Stimulated activated CD4-positive, alpha-beta T cell treated with anti-CD3 and anti-CD28 coated beads, Interleukin-2, amount 100 ng/mL, for 24 hours (primary cell): ENCODE measurements around the gene SCG2.

Experiments
- DNase-seq, 2 donors: peaks; one replicate each; pipeline ENCODE4 v3.0.0-alpha.2; 2020

The SCG2 gene, protein sequence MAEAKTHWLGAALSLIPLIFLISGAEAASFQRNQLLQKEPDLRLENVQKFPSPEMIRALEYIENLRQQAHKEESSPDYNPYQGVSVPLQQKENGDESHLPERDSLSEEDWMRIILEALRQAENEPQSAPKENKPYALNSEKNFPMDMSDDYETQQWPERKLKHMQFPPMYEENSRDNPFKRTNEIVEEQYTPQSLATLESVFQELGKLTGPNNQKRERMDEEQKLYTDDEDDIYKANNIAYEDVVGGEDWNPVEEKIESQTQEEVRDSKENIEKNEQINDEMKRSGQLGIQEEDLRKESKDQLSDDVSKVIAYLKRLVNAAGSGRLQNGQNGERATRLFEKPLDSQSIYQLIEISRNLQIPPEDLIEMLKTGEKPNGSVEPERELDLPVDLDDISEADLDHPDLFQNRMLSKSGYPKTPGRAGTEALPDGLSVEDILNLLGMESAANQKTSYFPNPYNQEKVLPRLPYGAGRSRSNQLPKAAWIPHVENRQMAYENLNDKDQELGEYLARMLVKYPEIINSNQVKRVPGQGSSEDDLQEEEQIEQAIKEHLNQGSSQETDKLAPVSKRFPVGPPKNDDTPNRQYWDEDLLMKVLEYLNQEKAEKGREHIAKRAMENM

DNA sequence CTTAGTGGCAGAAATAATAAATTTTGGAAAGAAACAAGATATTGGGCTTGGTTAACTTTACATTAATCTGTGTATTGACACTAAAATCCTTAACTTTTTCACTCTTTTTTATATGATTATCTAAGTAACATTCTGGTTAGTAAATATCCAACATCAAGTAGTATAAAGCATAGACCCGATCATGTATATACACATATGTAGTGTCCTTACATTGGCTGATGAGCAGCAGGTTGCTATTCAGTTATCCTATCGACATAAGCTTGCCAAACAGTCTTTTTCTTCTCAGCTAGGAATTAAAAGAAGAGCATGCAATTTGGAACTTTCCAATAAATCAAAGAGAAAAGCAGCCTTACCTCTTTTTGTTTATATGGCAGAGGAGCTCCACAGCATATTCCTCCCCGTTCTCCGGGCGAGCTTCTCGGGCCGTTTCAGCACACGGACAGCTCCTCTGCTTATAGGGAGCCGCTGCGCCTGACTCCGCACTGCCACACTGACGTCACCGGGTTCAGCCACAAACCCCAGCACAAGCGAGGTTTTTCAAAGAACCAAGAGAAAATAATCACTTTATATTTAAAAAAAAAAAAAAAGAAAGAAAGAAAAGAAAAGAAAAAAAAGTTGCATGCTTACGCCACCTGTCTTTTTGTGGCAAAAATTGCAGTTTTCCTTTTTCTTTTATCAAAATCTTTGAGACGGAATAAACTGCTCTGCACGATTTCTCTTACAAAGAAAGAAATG, at the start of gene SCG2:
Gene SCG2 (minus strand): TSS at position 430 of the 735 bp plus-strand sequence. CDS start 3,079 bp downstream, outside the sequence.
- DNase-seq, result peak in 1 of 2 donors; percentile 35

DNA sequence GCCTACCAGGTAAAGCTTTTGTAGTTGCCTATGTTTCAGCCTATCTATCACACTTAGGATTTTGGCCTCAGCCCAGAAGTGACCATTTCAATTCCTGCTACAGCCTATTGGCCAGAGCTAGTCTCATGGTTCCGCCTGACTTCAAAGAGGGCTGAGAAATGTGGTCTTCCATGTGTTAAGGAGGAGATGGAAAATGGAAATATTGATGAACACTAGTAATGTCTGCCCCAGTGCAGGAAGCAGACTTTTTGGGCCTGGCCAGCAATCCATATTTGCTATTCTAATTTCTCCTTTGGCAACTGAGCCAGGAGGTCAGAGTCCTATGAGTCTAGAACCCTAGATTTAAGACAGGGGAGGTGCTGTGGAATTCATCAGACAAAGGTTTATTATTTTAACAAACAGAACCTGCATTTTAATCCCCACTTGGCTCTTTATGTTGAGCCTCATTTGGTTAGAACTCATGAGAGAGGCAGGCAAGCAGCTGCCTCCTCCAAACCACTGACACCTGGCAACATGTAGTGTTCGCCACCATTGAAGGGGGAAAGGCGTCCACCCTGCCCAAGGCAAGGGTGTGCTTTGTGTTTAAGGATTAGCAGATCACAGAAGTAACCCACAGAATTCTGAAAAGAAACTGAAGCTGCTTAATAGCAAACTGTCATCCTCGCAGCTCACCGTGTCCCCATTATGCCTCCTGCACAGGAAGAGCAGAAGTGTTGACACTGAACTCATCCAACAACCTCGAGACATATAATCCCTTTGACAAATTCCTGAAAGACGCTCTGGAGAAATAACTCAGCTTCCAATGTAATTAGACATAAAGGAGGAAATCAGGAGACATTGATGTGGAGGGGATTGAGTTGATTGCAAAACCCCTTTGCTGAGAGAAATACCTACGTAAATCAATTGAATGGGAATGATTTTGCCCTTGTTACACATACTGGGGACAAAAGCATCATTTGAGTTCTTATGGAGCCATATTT, 47.7 kb upstream of the SCG2 start:
- DNase-seq, result no peak

DNA sequence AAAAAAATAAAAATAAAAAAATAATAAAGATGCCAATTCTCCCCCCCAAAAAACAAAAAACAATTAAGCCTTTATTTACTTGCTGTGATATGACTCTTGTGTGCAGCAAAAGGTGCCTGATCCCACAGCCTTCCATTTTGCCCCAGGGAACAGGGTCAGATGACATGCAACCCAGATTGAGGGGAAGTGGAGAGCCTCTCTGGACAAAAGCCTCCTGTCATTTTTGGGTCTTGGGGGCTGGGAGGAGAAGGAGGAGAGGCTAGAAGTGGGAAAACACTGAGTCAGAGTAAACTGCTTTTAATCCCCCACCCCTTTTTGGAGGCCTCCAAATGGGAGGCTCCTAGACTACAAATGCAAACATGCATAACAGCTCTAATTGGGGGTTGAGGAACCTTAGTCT, 46.6 kb upstream of the SCG2 start:
- no peak for DNase-seq

DNA sequence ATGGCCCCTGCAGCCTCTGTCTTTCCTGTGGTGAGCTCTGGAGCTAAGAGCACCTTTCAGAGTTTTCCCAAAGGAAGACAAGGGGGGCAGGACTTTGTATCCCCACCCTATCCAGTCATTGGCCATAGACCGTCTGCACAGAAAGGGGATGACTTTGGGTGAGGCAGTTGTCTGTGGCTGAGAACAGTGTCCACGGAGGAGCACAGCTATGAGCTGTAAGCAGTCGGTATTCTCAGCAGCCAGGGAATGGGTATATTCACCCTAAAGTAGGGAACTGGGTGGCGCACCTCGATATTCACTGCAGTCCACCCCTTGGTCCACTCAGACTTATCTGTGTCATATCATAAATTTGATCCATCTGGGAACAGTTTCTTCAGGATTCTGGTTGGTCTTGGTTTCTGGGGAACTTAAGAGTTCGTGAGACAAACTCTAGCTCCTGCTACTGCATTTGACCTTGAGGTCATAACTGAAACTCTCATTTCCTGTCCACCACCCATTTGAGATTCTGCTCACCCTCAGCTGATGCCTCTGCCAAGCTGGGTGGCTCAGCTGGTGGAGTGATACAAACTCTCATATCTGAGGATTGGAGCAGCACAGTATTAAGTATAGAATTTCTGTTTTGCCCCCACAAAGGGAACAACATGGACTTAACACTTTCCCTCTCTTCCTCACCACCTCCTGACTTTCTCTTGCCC, 45.2 kb upstream of the SCG2 start:
- no peak for DNase-seq

DNA sequence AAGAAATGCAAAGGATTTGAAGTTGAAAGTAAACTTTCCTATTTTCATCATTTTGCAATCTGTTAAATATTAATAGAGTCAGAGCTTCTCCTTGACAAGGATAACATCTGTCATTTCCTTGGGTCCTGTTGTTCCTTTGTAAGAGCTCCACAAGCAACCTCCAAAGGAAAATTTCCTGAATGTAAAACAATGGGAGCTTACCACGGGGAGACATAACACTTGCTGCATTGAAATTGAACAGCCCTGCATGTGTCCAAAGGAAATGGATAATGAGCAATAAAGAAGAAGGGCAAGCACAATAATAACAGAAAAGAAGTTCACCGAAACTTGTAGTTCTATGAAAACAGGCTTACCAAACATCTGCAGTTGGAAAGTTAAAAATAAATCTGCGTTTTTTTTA, 42.0 kb upstream of the SCG2 start:
- no peak for DNase-seq

DNA sequence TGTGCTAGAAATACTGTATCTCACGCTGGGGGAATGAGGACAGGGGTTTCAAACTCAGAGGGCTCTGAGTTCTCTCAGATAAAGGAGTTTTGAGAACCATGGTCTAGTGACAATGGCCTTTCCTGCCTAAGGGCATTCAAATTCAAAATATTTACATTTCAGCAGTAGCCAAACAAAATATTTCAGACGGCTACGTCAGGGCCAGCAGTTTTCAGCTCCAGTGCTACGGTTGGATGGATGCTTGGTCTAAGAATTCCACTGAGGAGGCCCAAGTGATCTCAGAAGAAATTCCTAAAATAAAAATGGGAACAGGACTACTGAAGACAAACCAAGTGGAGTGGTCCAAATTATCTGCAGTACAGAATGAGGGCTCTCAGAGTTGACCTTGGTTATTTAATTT, 41.1 kb upstream of the SCG2 start:
- no peak for DNase-seq

DNA sequence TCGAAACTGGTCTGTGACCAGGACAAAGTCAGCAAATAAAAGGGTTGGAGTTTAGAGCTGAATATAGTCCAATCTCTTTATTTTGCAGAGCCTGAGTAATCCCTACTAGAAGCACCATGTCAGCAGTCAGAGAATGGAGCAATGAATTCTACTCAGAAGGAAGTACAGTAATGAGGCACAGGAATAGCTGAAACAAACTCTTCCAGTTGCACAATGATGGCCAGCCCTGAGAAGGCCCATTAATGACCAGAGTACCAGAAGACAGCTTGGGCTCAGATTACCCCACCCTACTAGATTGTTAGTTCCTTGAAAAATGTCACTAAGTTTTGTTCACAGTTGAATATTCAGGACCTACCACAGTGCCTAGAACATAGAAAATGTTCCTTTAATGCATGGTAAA, 40.3 kb upstream of the SCG2 start:
- DNase-seq, result no peak

DNA sequence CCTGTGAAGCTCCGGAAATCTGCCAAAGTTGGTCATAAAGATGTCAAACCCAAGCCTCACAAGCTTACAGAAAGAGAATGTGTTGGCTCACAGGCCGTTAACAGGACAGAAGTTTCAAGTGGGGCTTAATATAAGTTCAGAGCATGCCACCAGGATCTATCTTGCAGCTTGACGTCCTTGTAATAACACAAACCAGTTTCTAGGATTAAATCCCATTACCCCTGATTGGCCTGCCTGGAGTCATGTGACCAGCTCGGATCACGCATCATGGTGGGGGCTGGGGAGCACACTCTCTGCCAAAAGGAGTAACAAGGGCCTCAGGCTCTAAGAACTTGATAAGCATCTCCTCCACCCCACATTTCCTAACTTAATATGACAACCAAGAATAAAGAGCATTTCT, 38.9 kb upstream of the SCG2 start:
- DNase-seq, result no peak

DNA sequence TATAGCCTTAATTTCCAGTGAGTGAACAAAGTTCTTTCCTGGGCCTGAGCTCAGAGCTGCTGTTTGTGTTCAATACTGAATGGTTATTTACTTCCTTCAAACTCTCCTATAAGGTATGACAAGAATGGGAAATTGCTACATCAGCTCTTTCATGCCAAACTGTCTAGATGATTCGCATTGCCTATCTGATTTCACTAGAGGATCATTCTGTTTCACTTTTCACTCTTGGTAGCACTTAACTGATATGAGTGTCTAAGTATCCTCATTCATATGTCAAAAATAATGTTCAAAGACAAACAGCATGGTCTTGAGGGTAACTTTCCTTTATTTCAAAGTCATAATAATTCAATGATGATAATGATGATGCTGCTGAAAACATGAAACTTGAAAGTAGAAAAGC, 32.9 kb upstream of the SCG2 start:
- DNase-seq, result no peak

DNA sequence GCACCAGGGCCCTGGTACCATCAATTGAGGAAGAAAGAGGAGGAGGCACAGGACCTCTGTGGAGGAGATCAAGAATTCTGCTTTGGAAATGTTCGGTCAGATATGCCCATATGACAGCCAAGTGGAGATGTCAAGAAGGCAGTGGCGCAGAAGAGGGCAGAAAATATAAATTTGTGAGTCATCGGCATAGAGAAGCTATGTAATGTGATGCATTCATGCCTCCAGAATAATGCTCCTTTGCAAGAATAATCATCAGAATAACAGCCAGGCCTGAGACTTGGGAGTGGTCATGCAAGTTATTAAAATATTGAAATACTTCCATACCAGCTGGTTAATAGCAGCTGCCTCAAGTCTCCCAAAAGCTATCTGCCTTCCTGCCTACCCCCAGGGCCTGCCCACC, 32.1 kb upstream of the SCG2 start:
- DNase-seq, result no peak

DNA sequence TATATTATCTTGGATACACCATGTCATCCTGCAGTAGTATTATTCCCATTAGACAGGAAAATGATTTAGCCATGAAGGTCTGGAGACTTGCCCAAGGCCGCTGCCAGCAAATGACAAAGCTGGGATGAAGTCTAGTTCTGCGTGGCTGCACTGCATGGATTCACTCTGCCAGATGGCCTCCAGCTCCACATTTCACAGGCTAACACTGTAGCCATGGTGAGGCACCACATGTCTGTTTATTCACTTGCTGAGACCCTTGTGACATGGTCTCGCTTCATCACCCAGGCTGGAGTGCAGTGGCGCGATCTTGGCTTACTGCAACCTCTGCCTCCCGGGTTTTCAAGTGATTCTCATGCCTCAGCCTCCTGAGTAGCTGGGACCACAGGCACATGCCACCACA, 31.5 kb upstream of the SCG2 start:
- no peak for DNase-seq

DNA sequence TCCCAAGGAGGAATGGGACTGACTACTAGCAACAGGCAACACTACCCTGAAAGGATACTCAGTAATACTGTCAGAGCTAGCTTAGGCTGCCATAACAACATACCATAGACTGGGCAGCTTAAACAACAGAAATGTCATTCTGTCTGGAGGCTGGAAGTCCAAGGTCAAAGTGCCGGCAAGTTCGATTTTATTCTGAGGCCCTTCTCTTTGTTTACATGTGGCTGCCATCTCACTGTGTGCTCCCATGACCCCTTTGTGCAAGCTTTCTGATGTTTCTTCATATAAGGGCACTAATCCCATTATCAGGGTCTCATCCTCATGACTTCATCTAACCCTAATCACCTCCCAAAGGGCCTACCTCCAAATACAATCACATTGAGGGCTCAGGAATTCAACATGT, 30.7 kb upstream of the SCG2 start:
- no peak for DNase-seq

DNA sequence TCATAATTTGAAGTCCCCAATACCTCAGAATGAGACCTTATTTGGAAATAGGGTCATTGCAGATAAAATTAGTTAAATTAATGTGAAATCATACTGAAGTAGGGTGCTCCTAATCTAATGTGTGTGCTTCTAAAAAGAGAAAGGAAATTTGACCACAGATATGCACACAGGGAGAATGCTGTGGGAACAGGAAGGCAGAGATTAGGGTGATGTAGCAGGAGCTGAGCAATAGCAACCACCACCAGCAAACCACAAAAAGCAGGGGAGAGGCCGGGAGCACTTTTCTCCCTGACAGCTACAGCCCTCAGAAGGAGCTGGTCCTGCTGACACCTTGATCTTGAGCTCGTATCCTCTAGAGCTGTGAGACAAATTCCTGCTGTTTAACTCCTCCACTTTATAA, 24.6 kb upstream of the SCG2 start:
- no peak for DNase-seq

DNA sequence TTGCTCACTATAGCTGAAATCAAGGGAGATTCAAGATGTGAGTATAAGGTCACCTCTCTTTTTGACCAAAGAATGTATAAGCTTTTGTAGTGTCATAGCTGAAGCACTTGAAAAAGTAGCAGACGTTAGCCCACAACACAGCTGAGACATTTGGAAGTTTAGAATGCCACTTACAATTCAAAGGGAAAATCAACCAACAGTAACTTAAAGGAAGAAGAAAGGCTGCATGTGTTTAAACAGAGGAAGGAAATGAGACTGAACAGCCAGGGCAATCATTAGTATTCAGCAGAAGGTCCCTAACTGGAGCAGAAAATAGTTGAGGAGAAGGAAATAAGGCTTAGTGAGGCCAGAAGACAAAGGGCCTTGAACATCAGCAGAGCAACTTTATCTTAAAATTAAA, 23.5 kb upstream of the SCG2 start:
- DNase-seq, result no peak

DNA sequence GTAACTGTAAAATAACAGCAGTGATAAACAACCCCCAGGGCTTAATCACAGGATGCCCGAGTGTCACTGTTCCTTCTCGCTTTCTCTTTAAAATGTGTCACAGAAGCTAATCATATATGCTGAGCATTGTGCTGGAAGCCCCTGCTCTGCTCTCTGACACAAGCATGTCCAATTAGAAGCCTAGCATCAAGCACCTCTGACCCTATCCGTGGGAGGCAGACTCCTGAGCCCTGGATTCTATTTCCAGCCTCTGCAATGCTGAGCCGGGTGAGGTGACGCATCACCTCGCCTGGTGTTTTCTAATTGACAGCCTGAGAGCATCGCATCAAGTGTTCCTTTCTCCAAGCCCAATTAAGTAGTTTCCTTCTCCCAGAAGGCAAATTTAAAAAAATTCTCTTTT, 19.7 kb upstream of the SCG2 start:
- no peak for DNase-seq

DNA sequence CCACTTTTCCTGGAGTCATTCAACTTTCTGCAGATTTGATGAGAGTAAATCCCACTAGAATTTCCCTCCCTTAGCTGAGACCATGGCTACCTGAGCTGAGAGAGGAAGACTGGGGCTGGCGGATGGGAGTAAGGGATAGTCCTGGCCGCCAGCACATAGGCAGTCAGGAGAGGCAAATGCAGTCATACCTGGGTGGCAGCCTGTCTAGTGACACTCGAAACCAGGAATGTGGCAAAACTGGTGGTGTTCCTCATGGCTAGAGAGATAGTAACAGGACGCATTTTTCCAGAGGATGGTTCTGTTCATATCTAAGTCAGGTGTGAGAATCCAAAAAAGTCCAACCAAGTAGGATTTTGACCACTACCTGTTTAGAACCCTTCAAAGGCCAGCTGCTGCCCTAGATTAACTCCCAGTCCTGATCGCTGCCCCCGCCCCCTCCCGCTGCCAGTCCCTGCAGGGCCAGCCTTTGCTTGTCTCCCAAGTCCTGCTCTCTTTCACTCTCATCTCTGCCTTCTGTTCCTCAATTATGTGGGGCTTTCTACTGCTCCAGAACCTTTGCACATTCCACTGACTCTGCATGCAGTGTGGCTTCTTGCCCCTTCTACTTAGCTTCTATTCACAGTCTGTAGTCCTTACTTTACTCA, 17.4 kb upstream of the SCG2 start:
- no peak for DNase-seq

DNA sequence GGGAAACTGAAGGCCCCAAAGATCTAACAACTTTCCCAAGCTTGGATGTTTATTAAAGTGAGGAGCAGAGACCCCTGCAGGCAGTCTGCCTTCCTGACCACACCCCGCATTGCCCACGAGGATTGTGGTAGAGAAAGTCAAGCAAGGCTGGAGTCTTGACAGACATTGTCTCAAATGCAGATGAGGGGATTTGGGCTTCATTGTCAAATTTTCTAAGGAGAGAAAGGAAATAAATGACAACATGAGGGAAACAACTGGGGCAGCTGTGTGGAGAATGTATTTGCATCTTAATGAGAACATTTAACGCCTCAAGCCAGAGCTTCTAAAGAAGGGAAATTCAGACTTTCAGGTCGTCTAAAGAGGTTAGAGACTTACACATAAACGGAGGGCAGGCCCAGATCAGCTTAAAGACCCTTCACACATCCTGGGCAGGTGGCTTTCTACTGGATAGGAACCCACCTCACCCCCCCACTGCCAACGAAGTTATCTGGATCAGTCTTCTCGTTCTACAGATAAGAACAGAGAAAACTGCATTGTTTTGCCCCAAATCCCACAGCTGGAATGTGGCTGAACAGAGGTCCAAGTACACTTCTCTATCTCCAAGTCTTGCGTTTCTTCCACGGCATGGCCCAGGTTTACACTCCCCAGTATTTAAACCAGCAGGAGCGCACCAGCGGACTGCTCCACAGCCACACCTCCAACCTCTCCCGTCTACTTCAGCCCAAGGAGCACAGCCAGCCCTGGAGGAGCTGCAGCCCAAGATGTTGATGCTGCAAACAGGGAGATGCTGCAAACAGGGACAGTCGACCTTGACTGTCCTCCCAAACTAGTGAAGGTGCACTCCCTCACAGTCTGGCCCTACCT, 16.2 kb upstream of the SCG2 start:
- DNase-seq, result no peak

DNA sequence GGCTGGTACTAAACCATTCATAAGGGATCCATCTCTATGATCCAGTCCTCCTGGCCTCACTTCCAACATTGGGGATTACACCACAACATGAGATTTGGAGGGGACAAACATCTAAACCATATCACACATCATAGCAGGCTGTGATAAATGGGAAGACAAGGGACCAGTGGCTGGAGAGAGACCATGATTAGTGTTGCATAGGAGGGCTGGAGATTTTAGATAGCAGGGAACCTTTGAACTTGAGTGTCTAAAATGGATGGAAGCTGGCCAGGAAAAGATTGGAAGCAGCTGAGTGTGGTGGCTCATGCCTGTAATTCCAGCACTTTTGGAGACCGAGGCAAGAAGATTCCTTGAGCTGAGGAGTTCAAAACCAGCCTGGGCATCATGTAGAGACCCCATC, 12.4 kb upstream of the SCG2 start:
- no peak for DNase-seq

DNA sequence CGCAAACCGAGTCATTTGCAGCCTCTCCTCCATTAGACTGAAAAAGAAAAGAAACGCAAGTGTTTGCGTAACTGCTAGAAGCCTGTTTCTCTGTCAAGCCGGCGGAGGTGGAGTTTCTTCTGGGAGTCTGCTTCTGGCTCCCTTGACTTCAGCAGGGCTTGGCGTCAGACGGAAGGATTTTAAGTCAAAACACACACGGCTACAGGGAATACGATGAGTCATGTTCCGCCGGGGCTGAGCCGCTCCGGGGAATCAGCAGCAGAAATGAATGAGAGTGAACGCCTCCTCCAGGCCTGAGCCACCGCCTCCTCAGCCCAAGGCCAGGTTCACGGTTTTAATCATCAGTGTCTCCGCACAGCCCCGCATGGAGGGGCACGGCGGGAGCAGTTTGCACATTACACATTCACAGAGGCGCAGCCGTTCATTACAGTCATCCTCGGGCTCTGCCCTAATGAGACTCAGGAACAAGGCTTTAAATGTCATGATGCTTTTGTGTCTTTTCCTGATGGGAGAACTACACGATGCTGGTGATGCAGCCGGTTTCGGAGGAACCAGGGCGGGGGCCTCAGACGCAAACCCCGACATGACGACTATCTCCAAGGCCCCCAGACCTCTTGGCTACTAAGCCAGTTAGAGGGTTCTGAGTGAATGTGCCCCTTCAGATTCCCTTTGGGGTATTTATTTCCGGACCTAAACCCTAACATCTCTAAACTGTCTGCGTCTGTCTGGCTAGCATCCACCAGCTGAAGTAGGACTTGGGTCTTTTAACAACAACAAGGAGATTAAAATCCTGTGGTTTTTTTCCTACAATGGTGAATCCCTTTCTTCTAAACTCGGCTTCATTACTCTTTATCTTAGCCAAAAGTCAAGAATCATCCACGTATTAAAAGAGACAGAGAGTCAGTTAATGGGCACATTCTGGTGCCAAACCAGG, 11.1 kb upstream of the SCG2 start:
- no peak for DNase-seq
